Posterior vena cava (tissue), 2 donors: ENCODE measurements around the gene PPM1A. TPM values are rescaled to one million over a fixed set of nuclear protein-coding genes. Genes with fewer than 3 reads are reported as not detected.

ENCODE experiments used
- DNase-seq: peaks from one replicate; pipeline ENCODE4 v3.0.0-alpha.2; 2020; ENCODE audit warnings: low spot score
- intact Hi-C, 2 donors: fragments of 100-400 bp; cut with DNase I; formaldehyde crosslinking; loops; one replicate each; pipeline versions ENCODE4 v1.14.1 to v1.14.2; 2022 to 2023
- total RNA-seq, 2 donors: library from RNA; stranded (reverse); fragmentation: NEBNext Ultra II Directional; extraction: Animal tissue kit (Norgen Biotek cat#: 25700); gene quantifications; one replicate each; pipeline ENCODE4 v1.2.1, GENCODE V29; 2021
- donor health status: DM: yes; HTN: yes; CAD: no.
- donor health status: DM: yes; HTN: yes; CAD: no.

The PPM1A gene
- total RNA-seq, 2 donors from 2014 or later, result 45.3 to 64.2 TPM

DNA sequence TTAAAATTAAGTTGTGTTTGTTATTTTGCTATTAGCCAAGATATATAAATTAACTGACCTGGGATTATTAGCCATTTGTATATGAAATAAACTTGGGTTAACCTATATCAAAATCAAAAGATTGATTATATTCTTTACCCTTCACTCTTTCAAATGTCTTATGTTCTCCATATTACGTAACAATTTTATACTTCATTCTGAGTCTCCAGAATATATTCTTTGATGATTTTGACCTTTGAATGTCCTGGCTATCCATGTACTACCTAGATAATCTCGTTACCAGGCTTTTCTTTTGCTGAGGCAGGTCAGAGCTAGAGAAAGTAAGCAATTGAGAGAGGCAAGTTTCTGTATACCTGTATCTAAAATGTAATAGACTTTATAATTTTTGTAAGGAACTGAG lies 3.6 kb downstream of the PPM1A start:
- intact Hi-C loops, result no loop called here
- no peak for DNase-seq

DNA sequence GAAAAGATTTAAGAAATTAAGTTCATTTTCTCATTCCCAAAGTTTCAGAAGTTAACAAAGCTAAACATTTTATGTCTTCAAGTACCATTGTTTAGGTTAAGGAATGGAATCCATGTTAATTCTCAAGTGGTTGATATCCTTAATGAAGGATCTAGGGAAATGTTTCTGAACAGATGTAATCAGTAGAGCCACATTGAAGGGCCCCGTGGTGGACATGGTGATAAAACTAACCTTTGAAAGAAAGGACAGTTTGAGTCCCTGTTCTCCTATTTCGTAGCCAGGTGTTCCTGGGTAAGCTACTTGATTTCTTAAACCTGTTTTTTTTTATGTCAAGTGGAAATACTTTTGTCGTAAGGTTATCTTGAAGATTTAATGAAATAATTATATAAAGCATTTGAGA lies 4.6 kb downstream of the PPM1A start:
- no peak for DNase-seq
- intact Hi-C loops, result no loop called here

DNA sequence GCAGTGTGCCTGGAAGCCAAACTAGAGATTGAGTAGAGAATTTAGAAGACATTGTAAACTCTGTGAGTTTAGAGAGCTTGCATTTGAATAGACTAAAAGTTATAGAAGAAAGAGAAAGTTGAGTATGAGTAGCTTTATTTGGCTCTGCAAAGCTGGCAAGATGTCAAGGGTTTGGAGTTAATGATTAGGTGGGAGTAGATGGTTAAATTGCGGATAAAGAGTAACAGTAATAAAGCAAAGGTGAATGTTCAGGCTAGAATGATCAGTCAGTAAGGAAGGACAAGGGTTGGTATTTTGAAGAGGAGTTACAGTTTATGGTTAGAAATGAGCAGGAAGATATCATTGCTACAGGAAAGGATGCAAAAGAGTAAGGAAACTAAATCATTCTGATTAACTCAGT lies 5.2 kb downstream of the PPM1A start:
- no peak for DNase-seq
- intact Hi-C loops, result no loop called here

DNA sequence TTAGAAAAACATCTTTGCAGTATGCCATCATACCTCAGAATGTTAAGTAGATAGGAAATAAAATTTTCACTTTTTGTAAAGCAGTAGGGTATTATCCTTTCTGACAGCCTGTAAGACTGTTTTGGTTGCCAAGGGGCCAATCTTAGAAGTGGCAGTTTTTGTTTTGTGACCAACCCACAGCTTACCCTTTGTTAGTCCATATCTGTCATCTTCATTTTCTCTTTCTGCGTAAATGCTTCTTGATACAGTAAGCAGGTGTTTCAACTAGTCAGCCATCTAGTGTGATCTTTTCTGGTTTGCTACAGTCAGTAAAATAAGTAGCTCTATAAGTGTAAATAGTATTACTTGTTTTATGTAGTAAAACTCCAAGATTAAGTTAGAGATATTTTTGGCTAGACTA lies 8.8 kb downstream of the PPM1A start:
- intact Hi-C loops, result no loop called here
- DNase-seq, result no peak

DNA sequence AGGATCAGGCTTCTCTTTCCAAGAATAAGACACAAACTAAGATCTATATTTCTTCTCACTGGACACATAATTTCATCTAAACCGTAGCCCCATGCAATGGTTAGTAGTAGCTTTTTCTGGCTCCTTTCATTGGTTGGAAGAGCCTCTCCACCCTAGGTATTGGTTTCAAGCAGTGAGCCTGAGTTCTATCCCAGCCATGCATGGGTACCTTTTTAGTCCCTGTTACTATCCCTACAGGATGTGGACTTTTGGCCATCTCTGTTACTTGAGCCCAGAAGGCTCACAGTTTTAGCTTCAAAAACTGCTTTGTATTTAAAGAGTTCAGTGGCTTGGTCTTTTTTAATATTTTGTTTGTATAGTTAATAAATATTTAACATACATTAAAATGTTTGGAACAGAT lies 16.1 kb downstream of the PPM1A start:
- intact Hi-C loops, result no loop called here
- DNase-seq, result no peak

DNA sequence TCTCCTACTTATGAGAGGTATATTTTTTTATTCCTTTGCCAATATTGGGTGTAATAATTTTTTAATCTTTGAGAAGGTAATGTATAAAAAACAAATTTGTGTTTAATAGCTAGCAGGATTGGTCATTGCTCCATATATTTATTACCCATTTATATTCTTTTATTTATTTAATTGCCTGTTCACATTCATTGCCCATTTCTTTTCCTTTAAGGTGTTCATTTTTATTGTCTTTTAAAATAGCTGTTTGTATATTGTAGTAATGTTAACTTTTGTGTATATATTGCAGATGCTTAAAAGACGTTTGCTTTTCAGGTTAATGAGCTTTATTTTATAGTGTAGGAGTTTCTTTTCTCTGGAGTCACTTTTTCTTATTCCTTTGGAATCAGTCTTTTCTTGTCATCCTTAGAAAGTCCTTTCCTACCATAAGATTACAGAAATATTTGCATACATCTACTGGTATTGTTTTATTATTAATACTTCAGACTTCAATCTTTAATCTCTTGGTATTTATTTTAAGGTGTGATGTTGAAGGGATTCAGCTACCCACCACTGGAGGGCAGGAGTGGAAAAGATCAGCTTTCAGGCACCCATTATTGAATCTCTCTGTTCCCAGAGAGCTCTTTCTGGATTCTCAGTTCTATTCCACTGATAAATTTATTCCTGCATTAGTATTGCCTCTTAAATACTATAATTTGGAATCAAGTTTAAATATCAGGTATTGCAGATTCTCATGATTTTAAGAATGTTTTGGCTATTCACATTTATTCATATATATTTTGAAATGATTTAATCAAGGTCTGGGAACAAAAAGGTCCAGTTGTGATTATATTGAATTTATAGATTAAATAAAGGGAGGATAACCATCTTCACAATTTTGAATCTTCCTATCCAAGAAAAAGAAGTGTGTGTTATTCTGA lies 17.3 kb downstream of the PPM1A start:
- intact Hi-C loops, result no loop called here
- no peak for DNase-seq

DNA sequence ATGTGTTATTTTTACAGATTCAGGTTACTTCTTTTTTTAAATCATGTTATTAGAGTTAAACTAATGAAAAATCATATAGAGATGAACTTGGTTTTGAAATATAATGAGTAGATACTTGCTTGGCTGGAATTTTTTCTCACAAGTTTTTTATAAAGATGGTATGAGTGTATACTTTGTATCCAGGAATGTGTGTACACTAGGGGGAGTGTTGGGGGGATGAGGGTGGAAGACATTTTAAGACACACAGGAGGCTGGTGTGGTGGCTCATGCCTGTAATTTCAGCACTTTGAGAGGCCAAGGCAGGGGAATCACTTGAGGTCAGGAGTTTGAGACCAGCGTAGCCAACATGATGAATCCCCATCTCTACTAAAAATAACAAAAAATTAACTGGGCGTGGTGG lies 23.2 kb downstream of the PPM1A start:
- no peak for DNase-seq
- intact Hi-C loops, result no loop called here

DNA sequence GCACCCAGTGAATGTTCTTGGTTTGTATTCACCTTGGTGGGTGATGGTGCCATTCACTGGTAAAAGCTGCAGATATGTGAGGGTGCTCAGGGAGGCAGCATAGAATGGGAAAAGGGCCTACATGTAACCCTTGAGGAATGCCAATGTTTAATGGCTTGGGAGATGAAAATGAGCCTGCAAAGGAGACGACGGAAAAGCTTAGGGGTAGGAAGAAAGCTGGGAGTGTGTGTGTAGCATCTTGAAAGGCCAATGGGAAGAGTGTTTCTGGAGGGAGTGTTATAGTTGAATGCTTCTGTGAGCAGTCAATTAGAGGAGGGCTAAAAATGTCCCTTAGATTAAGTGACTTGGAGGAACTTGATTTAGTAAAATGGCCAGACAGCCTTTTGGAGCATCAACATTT lies 24.9 kb downstream of the PPM1A start:
- intact Hi-C loops, result no loop called here

DNA sequence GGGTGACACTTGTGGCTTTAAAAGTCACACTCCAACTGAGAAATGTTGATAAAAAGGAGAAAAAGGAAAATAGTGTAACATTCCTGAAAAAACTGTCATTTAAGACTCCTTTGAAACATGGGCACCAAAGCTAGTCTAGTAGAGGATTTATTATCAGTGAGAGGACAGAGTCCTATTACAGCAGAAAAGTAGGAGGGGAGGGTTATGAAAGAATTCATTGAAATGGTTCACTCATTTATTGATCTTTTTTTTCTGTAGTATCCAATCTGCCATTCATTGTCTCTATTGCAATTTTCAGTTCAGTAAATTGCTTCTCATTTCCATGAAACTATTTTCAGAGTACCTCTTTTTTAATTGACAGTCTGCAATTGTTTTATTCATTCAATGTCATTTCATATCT lies 25.4 kb downstream of the PPM1A start:
- no peak for DNase-seq
- intact Hi-C loops, result no loop called here

More for the DNA sequence above, 24.9 kb downstream of the PPM1A start:
- no peak for DNase-seq

DNA sequence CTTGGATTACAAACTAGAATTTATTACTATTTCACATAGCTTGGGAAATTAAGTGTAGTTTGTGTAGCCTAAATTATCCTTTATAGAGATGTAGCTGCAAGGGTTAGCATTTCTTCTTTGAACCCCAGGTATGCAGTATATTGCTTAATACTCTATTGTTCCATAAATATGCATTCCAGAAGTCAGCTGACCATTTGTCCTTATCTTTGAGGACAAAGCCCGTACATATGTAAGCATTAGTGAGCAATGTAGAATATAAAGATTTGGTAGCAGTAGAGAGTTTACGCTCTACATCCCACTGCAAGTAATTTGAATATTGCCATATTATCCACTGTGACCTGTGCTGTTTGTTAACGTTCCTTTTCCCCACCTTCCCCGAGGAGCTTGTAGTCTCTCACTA lies 26.9 kb downstream of the PPM1A start:
- intact Hi-C loops, result no loop called here
- DNase-seq, result no peak

DNA sequence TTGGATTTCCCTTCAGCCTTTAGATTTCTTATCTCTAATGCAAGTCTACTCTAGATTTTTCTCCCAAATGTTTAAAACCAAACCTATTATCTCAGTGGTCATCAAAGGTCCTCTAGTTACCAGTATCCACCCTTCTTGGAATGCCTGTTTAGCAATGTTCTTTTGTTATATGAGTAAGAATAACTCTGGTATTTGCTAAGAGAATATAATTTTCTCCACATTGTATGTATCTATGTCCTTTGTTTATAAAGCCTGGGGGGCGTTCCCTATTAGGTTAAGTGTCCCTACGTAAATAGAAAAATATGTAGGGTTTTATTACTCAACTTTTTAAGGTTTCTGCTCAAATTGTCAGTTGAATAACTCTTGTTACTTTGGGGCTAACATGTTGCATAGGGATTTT lies 27.3 kb downstream of the PPM1A start:
- intact Hi-C loops, result no loop called here
- no peak for DNase-seq

DNA sequence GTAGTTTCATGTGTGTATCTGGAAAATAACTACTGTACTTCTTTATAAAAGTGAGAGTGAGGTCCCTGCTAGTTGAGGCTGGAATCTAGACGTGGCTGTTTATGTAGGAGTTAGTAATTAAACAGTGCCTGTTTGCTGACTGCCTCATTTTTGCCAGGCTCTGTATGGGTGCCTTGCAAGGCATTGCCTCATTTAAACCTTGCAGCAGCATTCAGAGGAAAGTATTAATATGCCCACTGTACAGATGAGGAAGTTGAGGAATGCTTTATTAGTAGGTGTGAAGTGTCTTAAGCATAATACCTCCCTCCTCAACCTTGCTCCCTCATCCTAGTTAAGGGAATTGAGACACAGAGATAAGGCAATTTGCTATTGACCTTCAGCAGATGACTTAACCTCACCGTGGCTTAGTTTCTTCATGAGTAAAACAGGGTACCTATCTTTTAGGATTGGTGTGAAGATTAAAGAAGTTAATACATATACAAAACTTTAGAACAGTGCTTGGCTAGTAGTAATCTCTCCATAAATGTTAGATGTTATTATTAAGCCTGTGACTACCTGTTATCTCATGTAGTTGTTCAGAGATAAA lies 28.7 kb downstream of the PPM1A start:
- no peak for DNase-seq
- intact Hi-C loops, result no loop called here

DNA sequence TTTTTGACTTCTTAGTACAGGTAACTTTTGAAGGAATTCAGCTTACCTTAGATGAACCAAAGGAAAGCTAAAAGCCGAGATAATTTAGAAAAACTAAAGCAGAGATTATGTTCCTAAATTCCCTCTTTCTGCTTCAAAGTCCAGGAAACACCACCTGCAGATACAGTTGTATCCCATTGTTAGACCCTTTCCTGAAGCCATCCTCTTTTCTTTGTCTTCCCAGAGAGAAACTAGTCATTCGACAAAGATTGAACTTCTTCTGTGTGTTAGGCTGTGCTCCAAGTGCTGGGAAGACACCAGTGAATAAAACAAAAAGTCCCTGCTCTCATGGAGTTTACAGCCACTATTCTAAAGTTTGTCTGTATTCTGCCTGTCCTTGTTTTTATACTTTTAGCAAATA lies 29.3 kb downstream of the PPM1A start:
- intact Hi-C loops, result no loop called here
- no peak for DNase-seq

DNA sequence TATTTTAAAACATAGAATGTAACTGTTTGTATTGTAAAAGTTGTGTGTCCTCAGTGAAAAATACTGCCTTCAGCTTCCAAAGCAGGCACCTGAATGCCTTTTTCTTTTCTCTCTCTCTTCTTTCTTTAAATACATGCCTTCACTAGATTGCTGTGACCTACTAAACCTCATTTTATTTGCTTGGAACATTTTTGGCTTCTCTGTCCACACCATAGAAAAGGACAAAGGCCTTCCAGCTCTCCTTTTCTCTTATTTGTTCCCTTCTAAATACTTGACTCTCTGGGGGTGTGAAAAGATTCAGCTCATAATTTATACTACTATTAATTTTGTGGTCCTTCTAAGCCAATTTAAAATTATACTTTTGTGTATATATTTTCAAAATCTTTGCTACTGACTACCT lies 38.4 kb downstream of the PPM1A start:
- DNase-seq, result no peak
- intact Hi-C loops, result no loop called here

DNA sequence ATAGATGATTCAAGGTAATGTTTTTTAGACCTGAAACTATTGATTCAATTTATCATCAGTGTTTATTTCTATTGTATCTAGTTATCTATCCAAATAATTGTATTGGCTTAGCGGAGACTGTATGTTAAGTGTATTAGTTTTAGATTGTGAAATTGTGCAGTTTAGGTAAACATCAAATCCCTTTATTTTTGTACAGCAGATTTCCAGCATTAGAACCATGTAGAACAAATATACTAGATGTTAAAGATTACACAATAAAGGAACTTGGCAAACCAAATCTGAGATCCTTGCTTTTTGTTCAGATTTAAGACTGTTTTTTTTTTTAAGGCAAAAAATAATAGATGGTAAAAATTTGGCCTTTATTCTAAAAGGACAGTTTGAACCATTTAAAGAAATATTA lies 39.3 kb downstream of the PPM1A start:
- no peak for DNase-seq
- intact Hi-C loops, result no loop called here

DNA sequence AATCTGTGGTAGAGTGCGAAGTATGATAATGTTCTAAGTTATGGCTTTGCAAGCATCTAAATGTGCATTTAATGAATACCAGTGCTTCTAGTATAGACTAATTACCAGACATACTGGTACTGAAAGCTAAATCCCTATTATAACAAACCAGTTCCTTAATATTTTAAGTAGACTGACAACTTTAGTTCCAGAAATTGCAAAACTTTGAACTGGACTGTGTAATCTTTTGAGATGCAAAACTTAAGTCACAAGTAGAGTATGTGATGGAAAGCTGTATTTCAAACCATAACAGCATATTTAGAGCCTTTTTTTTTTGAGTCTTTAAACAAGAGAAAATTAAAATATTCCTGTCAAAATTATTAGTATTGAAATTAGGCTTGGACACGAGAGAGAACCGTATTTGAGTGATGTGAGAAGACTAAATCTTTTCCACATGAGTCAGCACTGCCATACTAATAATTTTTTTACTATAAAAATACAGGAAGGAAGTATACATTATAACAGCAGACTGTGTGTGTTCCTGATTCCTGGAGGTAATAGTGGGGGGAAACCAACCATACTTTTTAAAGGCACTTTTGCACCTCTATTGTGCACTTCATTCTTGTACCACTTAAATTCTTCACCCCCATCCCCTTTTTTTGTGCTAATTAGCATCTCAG lies 45.5 kb downstream of the PPM1A start:
- intact Hi-C loops, result no loop called here
- no peak for DNase-seq

DNA sequence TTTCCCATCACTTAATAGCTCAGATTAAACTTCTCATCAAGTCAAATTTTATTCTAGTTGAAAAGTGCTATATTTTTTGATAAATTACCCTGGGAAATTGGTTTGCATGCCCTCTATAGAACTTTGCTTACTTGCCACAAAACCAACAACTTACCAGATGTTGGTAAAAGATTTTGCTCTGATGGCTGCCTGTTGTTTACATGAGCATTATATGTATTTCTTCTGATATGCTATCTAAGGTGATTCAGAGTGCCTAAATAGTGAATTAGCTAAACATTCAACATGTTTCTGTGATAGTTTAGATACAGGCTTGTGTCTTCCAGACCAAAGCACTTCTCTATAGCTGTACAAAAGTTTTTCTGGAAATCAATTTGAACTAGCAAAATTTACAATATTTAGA lies 51.0 kb downstream of the PPM1A start:
- no peak for DNase-seq
- intact Hi-C loops, result no loop called here

DNA sequence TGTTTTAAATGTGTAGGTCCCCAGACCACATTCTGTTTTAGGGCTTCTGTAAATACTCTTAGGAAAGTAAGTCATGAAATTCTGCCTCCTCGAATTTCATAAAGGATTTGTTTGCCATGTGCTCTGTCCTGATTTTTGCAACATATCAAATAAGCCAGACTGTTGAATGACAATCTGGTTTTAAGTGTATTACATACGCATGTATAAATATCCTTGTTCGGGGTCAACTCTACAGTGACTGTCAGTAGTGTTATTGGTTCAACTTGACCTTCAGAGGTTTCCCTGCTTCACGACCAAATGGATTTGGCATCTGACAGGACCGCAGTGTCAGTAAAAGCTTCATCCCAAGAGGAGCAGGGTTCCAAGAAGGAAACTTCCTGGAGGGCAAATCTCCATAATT lies 52.7 kb downstream of the PPM1A start:
- intact Hi-C loops, result no loop called here
- DNase-seq, result no peak

DNA sequence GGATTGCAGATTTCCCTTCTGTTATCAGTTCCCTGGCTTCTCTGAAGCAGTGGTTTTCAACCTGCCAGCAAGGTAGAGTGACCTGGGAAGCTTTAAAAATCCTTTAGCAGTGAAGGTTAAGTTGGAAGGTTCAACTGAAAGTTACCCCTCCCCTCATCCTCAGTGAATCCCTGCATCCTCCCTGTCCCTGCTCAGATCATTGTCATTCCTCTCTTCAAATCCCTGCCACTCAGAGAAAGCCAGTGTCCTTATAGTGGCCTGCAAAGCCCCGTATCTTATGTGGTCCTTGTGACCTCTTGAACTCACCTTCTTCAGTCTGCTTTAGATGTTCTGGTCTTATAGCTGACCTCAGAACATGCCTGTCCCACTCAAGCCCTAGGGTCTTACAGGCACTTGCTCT lies 53.6 kb downstream of the PPM1A start:
- intact Hi-C loops, result no loop called here
- DNase-seq, result no peak

DNA sequence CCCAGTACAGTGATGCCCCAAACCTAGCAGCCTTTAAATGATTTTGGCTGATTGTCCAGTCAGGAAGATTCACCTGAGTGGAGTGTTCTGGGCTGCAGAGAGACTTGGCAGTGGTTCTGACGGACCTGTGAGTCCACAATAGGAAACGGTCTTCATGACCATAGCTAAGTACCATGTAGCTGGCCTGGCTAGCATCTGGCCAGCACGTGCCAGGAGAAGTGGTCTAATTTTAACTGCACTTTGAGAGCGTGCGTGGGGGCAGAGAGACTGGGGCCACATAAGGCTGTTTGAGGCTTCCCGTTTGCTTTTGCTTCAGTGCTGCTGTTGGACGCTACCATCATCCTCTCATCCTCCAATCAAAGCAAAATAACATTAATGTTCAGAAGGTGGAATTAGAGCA lies 54.7 kb downstream of the PPM1A start:
- DNase-seq, result no peak
- intact Hi-C loops, result no loop called here

DNA sequence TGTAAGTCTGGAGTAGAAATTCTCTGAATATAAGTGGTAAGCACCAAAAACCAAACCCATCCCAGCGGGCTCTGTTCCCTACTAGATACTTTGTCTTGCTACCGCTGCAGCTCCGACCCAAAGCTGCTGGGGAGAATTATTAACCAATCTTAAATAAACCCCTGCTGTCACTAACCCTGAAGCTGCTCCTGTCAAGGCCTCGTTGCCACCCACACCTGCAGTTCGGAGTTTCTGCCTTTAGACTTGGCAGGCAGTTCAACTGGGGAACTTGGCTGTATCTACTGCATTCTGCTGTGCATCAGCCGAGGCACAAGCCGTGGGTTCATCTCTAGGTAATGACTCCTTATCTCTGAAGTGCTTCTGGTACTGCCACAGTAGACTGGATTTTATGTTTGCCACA lies 55.5 kb downstream of the PPM1A start:
- intact Hi-C loops, result no loop called here
- no peak for DNase-seq
